HG03066 (cell line): ENCODE results near the gene MAP3K5.

ENCODE experiments used
- ATAC-seq: cut with Tn5 transposase; IDR thresholded peaks from one replicate; pipeline ENCODE4 v1.9.1; 2021; ENCODE audit warnings: low read depth; ENCODE audit not compliant: unreplicated experiment

MAP3K5 gene

DNA sequence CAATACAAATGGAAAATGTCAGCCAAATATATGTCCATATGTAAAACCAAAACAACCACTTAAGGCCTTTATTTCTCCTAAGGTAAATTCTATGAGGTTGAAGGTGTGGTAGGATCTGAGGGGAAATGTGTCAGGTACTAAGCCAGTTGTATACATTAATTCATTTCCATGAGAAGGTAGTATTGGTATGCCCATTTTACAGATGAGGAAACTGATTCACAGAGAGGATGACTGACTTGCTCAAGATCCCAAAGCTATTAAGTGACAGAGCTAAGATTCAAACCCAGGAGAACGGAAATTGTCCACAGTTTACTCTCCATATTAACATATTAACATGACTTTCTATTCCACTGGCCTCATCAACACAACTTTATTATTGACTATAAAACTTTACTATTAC, 177.9 kb downstream of the MAP3K5 start:
- no peak for ATAC-seq

DNA sequence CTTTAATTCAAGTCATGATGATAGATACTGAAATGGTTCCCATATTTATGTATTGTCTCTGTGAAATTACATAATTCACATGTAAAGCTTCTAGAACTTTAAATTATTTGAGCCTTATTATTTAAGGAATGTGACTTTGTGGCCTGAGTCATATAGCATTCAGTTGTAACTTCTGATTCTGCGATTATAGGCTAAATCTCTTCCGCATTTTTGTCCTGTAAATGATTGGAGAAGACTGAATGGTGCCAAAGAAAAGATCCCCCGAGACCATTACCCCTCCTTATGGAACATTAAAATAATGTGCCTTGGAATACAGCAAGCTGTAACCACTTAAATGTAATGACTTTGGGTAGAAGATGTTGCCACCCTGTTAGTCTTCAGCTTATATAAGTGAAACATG, 178.8 kb downstream of the MAP3K5 start:
- ATAC-seq = no peak

DNA sequence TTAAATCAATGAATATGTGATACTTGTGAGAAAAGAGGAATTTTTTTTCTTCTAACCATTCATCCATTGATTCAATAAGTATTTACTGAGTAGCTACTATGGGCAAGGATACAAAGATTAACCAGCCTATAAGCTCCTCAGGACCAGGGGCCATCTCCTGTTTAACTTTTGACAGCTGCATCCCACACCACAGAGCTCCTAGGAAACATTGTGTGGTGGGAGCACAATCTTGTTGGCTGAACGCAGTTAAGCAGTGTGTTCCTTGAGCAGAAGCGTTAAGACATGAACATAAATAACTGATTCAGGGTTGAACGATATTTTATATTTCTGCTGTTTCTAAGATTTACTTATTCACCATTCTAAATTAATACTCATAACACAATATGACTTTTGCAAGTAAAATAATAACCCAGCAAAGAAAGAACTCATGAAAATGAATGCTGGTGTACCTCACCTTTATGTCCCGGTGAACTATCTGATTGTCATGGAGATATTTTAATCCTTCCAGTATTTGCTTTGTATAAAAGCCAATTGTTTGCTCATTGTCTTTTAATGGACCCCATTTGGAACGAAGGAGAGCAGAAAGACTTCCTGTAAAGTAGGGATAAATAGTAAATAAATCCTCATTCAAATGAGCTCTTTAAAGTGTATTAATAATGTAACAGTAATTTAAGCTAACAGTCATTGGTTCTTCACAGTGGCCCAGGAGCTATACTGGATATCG, 179.4 kb downstream of the MAP3K5 start:
- no peak for ATAC-seq

GRCh38 chr6:136611746-136612145, 180.5 kb downstream of the MAP3K5 start:
- no peak for ATAC-seq

- ATAC-seq = no peak
Observed at GRCh38 chr6:136611133-136611532, 181.1 kb downstream of the MAP3K5 start.

GRCh38 chr6:136609873-136610706, 182.2 kb downstream of the MAP3K5 start:
- no peak for ATAC-seq

GRCh38 chr6:136608991-136609390, 183.3 kb downstream of the MAP3K5 start:
- no peak for ATAC-seq

DNA sequence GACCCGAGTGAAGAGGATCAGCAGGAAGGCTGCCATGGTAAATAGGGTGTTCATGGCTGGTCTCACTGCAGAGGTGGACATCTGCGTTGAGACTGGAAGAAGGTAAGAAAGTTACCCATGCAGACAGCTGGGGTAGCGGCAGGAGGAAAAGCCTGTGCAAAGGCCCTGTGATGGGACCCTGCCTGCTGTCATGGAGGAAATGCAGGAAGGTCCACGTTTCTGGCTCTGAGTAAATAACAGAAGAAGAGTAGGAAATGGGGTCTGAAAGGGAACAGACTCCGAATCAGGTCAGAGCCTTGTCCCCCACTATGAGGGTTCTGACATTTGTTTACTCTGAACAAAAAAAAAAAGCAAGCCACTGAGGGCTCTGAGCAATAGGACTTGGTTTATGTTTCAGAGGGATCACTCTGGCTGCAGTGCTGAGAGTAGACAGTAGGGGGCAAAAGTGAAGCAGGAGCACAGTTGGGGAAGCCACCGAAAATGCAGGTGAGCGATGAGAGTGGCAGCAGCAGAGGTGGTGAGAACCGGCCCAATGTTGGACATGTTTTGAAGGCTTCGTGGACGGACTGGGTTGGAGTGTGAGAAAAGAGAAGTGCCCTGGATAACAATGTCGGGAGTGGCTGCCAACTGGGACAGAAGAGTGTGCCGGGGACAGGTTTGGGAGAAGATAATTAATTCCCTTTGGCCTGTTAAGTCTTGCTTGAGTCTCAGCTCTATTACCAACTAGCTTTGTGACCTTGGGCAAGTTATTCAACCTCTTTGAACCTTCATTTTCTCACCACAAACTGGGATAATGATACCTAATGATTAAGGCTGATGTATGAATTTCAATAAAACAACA, 184.1 kb downstream of the MAP3K5 start:
- peak; percentile 76 for ATAC-seq

DNA sequence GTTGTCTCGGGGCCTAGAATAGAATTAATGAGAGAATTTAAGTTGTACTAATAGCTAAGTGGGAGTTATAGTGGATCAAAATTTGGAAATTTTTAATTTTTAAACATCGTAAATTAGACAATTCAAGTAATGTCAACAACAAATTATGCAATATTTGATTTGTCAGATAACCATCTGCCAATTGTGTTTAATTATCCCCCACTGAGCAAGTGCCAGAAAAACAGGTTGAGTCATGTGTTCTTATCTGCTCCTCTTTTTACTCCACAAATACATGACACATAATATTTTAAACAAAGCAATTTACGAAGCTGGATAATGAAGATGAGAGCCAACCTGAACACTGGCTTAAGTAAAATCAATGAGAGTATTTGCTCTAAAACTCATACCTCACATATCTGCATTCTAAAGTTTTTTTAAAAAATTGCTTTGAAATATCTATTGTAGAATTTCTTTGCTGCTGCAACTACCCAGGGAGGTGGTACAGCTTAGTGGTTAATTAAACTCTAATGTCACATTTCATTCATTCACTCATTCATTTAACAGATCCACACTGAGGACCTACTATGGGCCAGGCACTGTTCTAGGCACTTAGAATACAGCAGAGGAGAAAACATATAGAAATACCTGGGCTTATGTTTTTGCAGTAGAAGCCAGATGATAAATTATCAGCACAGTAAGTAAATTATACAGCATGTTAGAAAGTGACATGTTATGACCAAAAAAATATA, 184.9 kb downstream of the MAP3K5 start:
- no peak for ATAC-seq

GRCh38 chr6:136604928-136605510, 187.3 kb downstream of the MAP3K5 start:
- ATAC-seq = no peak

GRCh38 chr6:136604328-136604825, 187.9 kb downstream of the MAP3K5 start:
- no peak for ATAC-seq

GRCh38 chr6:136600818-136601217, 191.5 kb downstream of the MAP3K5 start:
- no peak for ATAC-seq

DNA sequence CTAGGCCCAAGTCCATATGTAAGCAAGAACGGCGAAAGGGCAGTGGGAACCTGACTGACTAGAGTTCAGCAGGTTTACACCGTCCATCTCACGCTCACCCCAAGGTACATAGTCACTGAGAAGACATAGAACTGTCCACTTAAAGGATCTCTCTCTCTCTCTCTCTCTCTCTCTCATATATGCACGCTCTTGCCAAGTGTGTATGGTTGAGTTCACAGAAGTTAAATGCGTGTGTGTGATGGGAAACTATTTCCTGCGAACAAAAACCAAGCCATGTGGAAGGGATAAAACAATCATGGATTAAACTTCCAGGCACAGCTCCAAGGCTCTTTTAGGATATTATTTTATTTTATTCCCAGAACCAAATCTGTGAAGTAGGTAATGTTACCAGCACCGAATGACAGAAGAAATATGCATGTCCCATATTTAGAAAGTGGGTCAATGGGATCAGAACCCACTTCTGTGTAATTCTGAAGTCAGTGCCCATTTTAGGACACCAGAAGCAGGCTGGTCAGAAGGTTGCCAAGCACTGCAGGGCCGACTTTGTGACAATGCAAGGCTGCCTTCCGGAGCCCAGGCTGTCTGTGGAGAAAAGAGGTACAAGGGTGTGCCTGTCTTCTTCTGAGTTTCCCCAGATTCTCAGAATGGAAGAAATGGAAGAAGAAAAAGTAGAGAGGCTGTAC, 192.8 kb downstream of the MAP3K5 start:
- ATAC-seq = no peak

GRCh38 chr6:136598048-136598447, 194.2 kb downstream of the MAP3K5 start:
- ATAC-seq = no peak

GRCh38 chr6:136594671-136595070, 197.6 kb downstream of the MAP3K5 start:
- ATAC-seq = no peak

GRCh38 chr6:136593748-136594490, 198.4 kb downstream of the MAP3K5 start:
- ATAC-seq = peak; percentile 97

- no peak for ATAC-seq
Observed at GRCh38 chr6:136592930-136593673, 199.2 kb downstream of the MAP3K5 start.

DNA sequence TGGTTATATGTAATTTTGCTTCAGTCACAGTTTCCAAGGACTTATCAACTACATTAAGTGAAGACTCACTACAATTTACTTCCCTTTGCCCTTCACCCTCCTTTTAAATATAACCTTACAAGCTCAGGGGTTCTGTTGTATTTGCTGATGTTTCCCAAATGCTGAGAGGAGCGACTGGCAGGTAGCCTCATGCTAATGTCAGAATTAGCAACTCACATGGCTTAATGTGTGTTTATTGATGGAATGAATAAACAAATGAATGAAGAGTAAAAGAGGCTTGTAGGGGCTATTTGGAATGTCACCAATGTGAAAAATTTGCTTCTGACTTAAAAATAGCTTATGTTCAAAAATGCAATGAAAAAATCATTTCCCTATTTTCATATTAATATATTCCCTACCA, 200.7 kb downstream of the MAP3K5 start:
- ATAC-seq = no peak
